H54 (cell line): ENCODE measurements around the gene MRPL23.

Experiments
- DNase-seq: peaks from one replicate; pipeline ENCODE4 v3.0.0; 2011; ENCODE audit warnings: low spot score, mixed read lengths; ENCODE audit not compliant: insufficient read length
- FAIRE-seq: peaks from 3 replicates; lab custom pipeline; 2011; peaks lifted over from hg19 to GRCh38; lab: Jason Lieb, UNC
- POLR2A ChIP-seq: IDR thresholded peaks from 2 replicates; pipeline ENCODE4 v1.6.1; 2011; ENCODE audit warnings: low read depth, mild to moderate bottlenecking, low read length

MRPL23 gene

GRCh38 chr11:1947592-1948237 lies 583 bp downstream of the MRPL23 start:
- DNase-seq (no peak), FAIRE-seq (no peak)
- TF ChIP-seq POLR2A = no peak

DNA sequence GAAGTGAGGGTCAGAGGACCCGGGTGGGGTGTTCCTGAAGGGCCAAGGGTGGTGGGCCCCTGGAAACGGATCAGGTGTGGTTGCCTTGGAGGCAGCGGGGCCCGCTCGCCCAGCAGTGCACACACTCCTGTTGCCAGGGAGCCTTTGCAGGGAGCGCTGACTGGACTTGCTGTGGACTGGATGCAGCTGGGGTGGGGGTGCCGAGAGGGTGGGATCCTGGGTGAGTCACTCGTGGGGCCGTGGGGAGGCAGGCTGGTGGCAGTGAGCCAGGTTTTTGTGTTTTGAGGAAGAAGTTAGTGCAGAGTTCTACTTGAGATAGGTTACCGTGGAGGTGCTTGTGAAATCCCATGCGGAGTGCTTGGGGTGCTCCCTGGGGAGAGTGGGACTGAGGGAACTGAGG lies 1.3 kb downstream of the MRPL23 start:
- TF ChIP-seq POLR2A = no peak
- no peak for DNase-seq
- no peak for FAIRE-seq

DNA sequence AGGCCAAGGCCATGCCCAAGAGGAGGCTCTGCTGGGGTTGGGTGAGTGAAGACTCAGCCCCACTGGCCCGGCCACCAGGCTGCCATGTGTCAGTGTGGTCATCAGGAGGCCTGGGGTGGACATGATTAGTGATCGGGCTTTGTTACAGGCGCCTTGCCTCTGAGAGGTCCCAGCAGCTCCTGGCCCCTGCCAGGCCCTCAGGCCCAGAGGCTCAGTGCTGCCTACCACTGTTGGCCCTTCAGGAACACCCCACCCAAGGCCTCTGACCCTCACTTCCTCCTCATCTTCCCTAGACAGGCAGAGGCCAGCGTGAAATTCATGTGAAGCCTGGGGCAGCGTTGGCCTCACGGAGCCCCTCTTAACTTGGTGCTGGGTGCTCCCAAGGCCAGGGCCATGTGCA lies 2.2 kb downstream of the MRPL23 start:
- FAIRE-seq (no peak), DNase-seq (no peak)
- TF ChIP-seq POLR2A = no peak

DNA sequence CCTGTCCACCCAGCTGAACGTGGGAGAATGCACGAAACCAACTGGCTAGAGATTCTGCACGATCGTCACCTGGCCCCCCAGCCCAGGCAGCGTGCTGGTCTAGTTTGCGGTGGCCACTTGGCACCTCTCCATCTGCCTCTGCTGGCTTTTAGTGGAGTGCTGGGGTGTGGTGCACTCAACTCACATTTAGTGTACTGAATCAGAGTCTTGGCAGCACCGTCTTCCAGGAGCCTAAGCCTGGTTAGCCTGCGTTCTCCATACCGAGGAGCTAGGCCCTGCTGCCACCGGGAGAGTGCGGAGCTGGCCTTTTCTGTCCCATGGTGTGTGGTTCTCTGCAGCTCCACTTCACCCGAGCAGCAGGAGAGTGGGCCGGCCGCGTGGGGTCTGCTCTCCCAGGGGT lies 2.8 kb downstream of the MRPL23 start:
- TF ChIP-seq POLR2A = no peak
- DNase-seq (no peak), FAIRE-seq (no peak)

DNA sequence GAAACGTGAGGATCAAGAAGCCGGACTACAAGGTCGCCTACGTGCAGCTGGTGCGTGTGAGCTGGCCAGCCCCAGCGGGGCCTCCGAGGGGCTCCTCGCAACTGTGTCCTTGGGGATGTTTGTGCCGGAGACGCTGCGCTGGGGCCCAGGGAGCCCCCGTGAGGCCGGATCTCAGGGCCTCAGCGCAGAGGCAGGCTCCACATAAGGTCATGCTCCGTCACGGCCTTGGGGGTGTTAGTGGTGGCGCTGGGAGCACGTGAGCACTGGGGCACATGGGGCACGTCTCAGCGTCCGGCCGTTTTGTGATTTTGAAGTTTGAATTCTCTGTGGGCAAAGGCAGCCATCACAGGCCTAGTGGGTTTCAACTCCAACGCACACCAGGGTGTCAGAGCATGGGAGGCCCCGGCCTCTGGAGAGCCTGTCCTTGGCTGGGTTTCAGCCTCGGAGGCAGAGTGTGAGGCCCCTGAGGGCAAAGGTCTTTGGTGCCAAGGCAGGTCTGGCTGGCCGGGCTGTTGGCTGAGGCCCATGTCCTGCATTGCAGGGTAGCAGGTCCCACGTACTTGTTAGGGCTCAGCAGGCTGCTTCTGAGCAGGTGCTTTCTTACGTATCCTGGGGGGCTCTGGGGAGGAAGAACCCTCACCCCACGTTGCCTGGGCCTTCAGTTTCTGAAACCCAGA lies 5.8 kb downstream of the MRPL23 start:
- DNase-seq = no peak
- FAIRE-seq = no peak
- no peak for TF ChIP-seq POLR2A

DNA sequence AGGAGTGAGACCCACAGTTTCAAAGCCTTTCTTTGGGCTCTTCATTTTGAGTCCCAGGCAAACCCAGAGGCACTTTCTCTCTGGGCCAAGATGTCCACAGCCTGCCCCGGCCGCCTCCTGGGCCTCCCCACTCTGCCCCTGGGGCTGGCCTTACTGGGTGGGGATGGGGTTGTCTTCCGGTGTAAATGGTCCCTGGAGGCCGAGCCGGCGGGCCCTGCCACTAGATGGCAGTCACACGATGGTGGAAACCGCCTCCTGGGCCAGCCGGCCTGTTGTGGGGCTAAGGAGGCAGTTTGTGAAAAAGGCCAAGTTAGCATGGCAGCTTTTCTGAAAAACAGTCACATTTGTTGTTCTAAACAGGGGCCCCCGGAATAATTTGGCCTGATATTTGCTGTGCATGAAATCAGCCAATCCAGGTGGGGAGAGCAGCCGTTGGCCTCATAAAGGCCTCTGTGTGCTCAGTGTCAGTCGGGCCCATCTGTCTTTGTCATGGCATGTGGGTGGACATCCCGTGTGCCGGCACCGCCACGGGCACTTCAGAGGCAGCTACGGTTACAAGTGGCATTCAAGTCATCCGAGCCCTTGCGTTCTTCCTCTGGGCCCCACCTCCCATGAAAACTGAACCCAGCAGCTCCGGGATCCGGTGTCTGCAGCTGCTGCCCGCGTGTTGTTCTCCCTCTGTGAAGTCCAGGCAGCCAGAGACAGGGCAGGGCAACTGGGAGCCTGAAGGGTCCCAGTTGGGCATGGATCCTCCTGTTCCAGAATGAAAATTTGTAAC lies 6.5 kb downstream of the MRPL23 start:
- FAIRE-seq (no peak), DNase-seq (no peak)
- no peak for TF ChIP-seq POLR2A

DNA sequence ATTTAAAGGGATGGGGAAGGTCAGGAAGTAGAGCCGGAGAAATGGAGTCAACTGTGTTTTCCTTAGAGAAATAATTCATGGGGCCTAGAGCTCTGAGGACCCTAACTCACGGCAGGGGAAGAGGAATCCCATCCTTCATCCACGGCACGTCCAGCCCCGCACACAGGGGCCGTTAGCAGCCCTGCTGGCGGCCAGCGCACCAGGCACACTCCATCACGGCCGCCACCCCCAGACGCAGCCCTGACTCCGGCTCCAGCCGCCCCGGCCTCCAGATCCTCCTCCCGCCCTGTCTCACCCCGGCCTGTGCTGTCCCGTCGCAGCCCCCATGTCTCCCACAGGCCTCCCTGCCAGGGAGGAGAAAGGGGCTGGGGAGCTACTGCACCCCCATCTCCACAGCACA lies 11.2 kb downstream of the MRPL23 start:
- no peak for TF ChIP-seq POLR2A
- FAIRE-seq = no peak
- no peak for DNase-seq

GRCh38 chr11:1959786-1960185 lies 12.7 kb downstream of the MRPL23 start:
- TF ChIP-seq POLR2A = no peak
- DNase-seq = no peak
- FAIRE-seq = no peak

DNA sequence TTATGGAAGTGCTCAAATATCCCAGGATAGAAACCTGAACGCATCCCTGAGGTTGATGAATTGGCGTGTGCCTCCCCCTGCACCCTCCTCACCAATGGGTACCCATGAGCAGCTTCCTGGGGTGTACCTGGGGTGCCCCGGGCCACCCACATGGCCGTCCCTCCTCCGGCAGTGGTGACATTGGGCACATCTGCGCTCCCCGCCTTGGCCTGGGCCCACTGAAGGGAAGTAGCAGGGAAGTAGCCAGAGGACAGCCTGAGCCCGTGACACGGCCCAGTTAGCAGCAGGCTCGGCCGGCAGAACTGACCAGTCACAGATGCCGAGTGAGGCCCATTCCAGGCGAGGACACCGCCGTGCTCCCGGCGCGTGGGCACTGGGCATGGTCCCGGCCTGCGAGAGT lies 16.7 kb downstream of the MRPL23 start:
- TF ChIP-seq POLR2A = no peak
- no peak for DNase-seq
- FAIRE-seq = no peak

GRCh38 chr11:1964348-1964747 lies 17.2 kb downstream of the MRPL23 start:
- TF ChIP-seq POLR2A = no peak
- no peak for FAIRE-seq
- DNase-seq = no peak

GRCh38 chr11:1964955-1965354 lies 17.8 kb downstream of the MRPL23 start:
- DNase-seq = no peak
- no peak for TF ChIP-seq POLR2A
- no peak for FAIRE-seq

DNA sequence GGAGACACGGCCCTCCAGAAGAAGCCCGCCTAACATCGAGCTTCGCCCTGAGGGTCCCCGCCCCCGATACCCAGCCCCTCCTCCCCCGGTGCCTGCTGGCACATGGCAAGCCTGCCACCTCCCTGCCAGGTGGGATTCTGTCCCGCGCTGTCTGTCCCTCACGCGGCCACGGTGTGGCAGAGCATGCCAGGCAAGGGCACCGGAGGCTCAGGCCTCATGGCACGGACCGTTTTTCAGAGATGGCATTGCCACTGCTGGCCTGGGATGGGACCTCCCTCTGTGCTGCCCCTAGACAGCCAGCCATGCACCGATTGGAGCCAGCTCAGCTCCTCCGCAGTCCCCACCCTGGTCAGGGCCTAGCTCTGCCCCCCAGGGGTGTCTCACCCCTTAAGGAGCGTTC lies 19.4 kb downstream of the MRPL23 start:
- no peak for FAIRE-seq
- no peak for DNase-seq
- no peak for TF ChIP-seq POLR2A

- no peak for TF ChIP-seq POLR2A
- FAIRE-seq (no peak), DNase-seq (no peak)
These were observed 20.6 kb downstream of the MRPL23 start for GRCh38 chr11:1967641-1968225.

DNA sequence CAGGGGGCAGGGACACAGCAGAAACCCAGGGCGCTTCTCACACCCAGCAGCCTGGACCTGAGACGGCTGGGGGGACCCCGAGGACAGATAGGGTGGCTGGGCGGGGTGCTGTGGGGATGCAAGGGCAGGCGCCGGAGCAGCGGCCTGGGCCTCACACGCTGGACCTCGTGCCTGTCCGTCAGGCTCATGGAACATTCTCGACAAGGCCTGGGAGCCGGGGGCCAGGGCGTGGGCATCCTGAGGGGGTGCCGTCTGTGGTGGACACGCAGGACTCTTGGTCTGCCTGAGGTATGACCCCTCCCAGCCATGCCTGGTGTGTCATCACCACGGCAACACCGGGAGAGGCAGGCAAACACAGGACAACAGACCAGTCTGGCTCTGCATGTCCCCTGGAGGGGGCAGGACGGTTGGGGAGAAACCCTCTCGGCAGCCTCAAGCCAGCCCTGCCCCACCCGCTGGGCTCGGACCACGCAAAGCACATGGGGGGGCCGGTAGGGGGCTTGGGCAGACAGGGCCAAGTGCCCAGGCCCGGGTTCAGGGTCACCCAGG lies 21.4 kb downstream of the MRPL23 start:
- DNase-seq (no peak), FAIRE-seq (no peak)
- TF ChIP-seq POLR2A = no peak
